HEK293T (cell line): ENCODE results near the gene EMP3.
"Not testable (repeated sequence)": the region's sequence is repeated elsewhere in the genome, so short reads cannot be mapped to it uniquely, and the experiment has no call there.

Experiments used
- CTCF ChIA-PET: fragments of 350-600 bp; formaldehyde crosslinking; extraction: SDS; loops from one replicate; lab custom pipeline; 2021; ENCODE audit warnings: antibody characterized with exemption, inconsistent platforms; lab: Yijun Ruan, JAX
- POLR2A ChIA-PET: fragments of 350-600 bp; formaldehyde crosslinking; extraction: SDS; loops from one replicate; lab custom pipeline; 2020; ENCODE audit warnings: antibody characterized with exemption, inconsistent platforms; lab: Yijun Ruan, JAX
- DNase-seq: peaks from one replicate; pipeline ENCODE4 v3.0.0; 2012; ENCODE audit warnings: mixed read lengths; ENCODE audit errors: extremely low spot score
- ARNT ChIP-seq: fragments of 450-650 bp; IDR thresholded peaks from 2 replicates; pipeline ENCODE4 v1.6.1; 2017; ENCODE audit warnings: mild to moderate bottlenecking
- BHLHE40 ChIP-seq: fragments of 450-650 bp; IDR thresholded peaks from 2 replicates; pipeline ENCODE4 v1.6.1; 2016; ENCODE audit warnings: mild to moderate bottlenecking, moderate library complexity, borderline replicate concordance
- CTBP1 ChIP-seq: fragments of 450-650 bp; IDR thresholded peaks from 2 replicates; pipeline ENCODE4 v1.6.1; 2016; ENCODE audit warnings: borderline replicate concordance
- ELF4 ChIP-seq: fragments of 450-650 bp; IDR thresholded peaks from 2 replicates; pipeline ENCODE4 v1.6.1; 2017; ENCODE audit warnings: antibody characterized with exemption
- FOXA1 ChIP-seq: fragments of 450-650 bp; IDR thresholded peaks from 2 replicates; pipeline ENCODE4 v1.6.1; 2016; ENCODE audit warnings: mild to moderate bottlenecking
- FOXK2 ChIP-seq: fragments of 450-650 bp; IDR thresholded peaks from 2 replicates; pipeline ENCODE4 v1.6.1; 2016; ENCODE audit warnings: mild to moderate bottlenecking
- FOXM1 ChIP-seq: fragments of 450-650 bp; IDR thresholded peaks from 2 replicates; pipeline ENCODE4 v1.6.1; 2017; ENCODE audit warnings: mild to moderate bottlenecking, borderline replicate concordance
- HDGF ChIP-seq: fragments of 450-650 bp; IDR thresholded peaks from 2 replicates; pipeline ENCODE4 v1.6.1; 2017; ENCODE audit warnings: antibody characterized with exemption, borderline replicate concordance
- L3MBTL2 ChIP-seq: fragments of 450-650 bp; conservative IDR thresholded peaks from 2 replicates; pipeline ENCODE4 v1.6.1; 2016; ENCODE audit warnings: mild to moderate bottlenecking
- LEF1 ChIP-seq: fragments of 450-650 bp; IDR thresholded peaks from 2 replicates; pipeline ENCODE4 v1.6.1; 2017; ENCODE audit warnings: mild to moderate bottlenecking, borderline replicate concordance
- NFRKB ChIP-seq: fragments of 450-650 bp; IDR thresholded peaks from 2 replicates; pipeline ENCODE4 v1.6.1; 2016; ENCODE audit warnings: mild to moderate bottlenecking, moderate library complexity
- SP1 ChIP-seq: fragments of 450-650 bp; IDR thresholded peaks from 2 replicates; pipeline ENCODE4 v1.6.1; 2017
- SUZ12 ChIP-seq: fragments of 450-650 bp; IDR thresholded peaks from 2 replicates; pipeline ENCODE4 v1.6.1; 2016; ENCODE audit warnings: mild to moderate bottlenecking
- TARDBP ChIP-seq: fragments of 450-650 bp; IDR thresholded peaks from 2 replicates; pipeline ENCODE4 v1.6.1; 2016
- ZNF384 ChIP-seq: fragments of 450-650 bp; IDR thresholded peaks from 2 replicates; pipeline ENCODE4 v1.6.1; 2016
- TF ChIP-seq, protein P1 (sequence below): fragments of 450-650 bp; IDR thresholded peaks from 2 replicates; pipeline ENCODE4 v1.6.1; 2016

The EMP3 gene

GRCh38 chr19:48311384-48311783 is 14.0 kb upstream of the EMP3 start:
- POLR2A ChIA-PET: no interaction called here
- CTCF ChIA-PET: no interaction called here

GRCh38 chr19:48315712-48316111 is 9.6 kb upstream of the EMP3 start:
- CTCF ChIA-PET: interaction anchor here (2.3 kb wide), 1 partner anchor 18 kb away, joined by 14 read pairs; no protein-coding TSS in a partner anchor

More at GRCh38 chr19:48311384-48311783, 14.0 kb upstream of the EMP3 start:
- TF ChIP-seq FOXK2 (no peak), FOXA1 (no peak), CTBP1 (no peak), ARNT (no peak), SP1 (no peak), ELF4 (no peak), L3MBTL2 (no peak), LEF1 (no peak), FOXM1 (no peak), HDGF (no peak), ZNF384 (no peak)
- TF ChIP-seq, protein P1, sequence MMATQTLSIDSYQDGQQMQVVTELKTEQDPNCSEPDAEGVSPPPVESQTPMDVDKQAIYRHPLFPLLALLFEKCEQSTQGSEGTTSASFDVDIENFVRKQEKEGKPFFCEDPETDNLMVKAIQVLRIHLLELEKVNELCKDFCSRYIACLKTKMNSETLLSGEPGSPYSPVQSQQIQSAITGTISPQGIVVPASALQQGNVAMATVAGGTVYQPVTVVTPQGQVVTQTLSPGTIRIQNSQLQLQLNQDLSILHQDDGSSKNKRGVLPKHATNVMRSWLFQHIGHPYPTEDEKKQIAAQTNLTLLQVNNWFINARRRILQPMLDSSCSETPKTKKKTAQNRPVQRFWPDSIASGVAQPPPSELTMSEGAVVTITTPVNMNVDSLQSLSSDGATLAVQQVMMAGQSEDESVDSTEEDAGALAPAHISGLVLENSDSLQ: no peak
- DNase-seq: no peak

DNA sequence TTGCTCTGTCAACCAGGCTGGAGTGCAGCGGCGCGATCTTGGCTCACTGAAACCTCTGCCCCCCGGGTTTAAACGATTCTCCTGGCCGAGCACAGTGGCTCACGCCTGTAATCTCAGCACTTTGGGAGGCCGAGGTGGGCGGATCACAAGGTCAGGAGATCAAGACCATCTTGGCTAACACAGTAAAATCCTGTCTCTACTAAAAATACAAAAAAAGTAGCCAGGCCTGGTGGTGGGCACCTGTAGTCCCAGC is 7.7 kb upstream of the EMP3 start:
- not testable (repeated sequence) for DNase-seq
- CTCF ChIA-PET: interaction anchor here (4.7 kb wide), 1 partner anchor 16 kb away, joined by 78 read pairs; no protein-coding TSS in a partner anchor
- POLR2A ChIA-PET: interaction anchor here (8.6 kb wide), 1 partner anchor 15 kb away, joined by 93 read pairs; no protein-coding TSS in a partner anchor

More at GRCh38 chr19:48315712-48316111, 9.6 kb upstream of the EMP3 start:
- POLR2A ChIA-PET: no interaction called here
- DNase-seq: no peak
- TF ChIP-seq ELF4 (no peak), HDGF (no peak), L3MBTL2 (no peak), SUZ12 (no peak), ARNT (no peak), TARDBP (no peak), BHLHE40 (no peak), LEF1 (no peak), NFRKB (no peak), FOXA1 (no peak), ZNF384 (no peak), FOXM1 (no peak)
- TF ChIP-seq, protein P1: no peak

DNA sequence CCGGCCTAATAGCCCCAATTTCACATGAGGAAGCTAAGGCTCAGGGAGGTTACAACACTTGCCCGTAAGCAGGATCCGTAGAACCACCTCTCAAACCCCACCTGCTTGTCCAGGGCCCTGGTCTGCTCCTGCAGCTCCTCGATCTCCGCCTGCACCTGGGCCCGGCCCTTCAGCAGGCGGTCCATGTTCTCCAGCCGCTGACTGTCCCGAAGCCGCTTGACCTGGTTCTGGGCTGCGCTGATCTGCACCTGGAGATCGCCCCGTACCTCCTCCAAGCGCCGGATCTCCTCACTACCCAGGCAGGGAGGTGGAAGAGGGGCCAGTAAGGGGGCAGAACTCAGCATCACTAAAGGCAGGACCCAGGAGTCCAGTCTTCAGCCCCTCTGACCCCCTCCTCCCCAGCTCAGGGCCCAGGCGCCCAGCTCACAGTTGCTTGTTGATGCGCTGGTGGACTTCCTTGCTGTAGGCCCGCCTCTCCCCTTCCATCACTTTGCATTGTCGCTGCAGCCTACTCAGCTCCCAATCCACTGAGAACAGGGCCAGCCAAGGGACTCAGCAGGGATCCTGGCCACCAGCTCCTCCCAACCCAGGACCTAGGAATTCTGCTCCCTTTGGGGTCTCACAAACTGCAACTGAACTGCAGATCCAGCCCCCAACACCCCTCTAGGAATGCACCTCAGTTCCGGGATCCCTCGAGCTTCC is 6.9 kb upstream of the EMP3 start:
- CTCF ChIA-PET: interaction anchor here (4.7 kb wide), 1 partner anchor 15 kb away, joined by 78 read pairs; no protein-coding TSS in a partner anchor
- no peak for TF ChIP-seq ZNF384
- no peak for TF ChIP-seq FOXM1
- TF ChIP-seq ARNT: no peak
- TF ChIP-seq NFRKB: no peak
- TF ChIP-seq SP1: no peak
- no peak for TF ChIP-seq ELF4
- no peak for TF ChIP-seq HDGF
- no peak for TF ChIP-seq SUZ12
- no peak for TF ChIP-seq TARDBP
- POLR2A ChIA-PET: interaction anchor here (8.6 kb wide), 1 partner anchor 15 kb away, joined by 93 read pairs; no protein-coding TSS in a partner anchor
- no peak for DNase-seq

- POLR2A ChIA-PET: interaction anchor here (8.6 kb wide), 1 partner anchor 13 kb away, joined by 93 read pairs; no protein-coding TSS in a partner anchor
- DNase-seq: peak; percentile 75
- TF ChIP-seq, protein P1: 0 out of 2 replicates have a peak, but pooled peaks have one; percentile 9
- TF ChIP-seq BHLHE40: no peak
- CTCF ChIA-PET: interaction anchor here (0.5 to 4.7 kb wide), 6 partner anchors 11 to 287 kb away, joined by 3 to 78 read pairs (median 3); no protein-coding TSS in a partner anchor
These were observed 5.5 kb upstream of the EMP3 start for GRCh38 chr19:48319647-48320541.

GRCh38 chr19:48321372-48321621 is 4.1 kb upstream of the EMP3 start:
- DNase-seq: peak; percentile 96
- ChIA-PET CTCF (interaction anchor here (0.5 to 4.7 kb wide), 6 partner anchors 12 to 268 kb away, joined by 3 to 78 read pairs (median 4); no protein-coding TSS in a partner anchor), POLR2A (interaction anchor here (0.9 to 8.6 kb wide), 5 partner anchors 12 to 69 kb away, joined by 3 to 93 read pairs (median 4); partner anchors contain the start of genes SYNGR4 and TMEM143)
- TF ChIP-seq TARDBP (no peak), FOXM1 (no peak), HDGF (no peak), ARNT (no peak), SP1 (no peak), FOXK2 (no peak), CTBP1 (no peak), ELF4 (no peak), L3MBTL2 (no peak), BHLHE40 (no peak), SUZ12 (no peak), NFRKB (no peak)
- TF ChIP-seq, protein P1: no peak; the same call in 1 of the 2 replicates
